Peyer's patch (tissue), 4 donors: Measurements from ENCODE around the gene B4GALT1. TPM values are rescaled to one million over a fixed set of nuclear protein-coding genes. Genes with fewer than 3 reads are reported as not detected.

ENCODE experiments used
- DNase-seq, 3 donors: peaks; one replicate each; pipeline ENCODE4 v3.0.0-alpha.2; 2017 to 2019
- H3K27ac ChIP-seq, 4 donors: fragments of 200-600 bp; sonication (generic); one replicate each; pipeline ENCODE4 v1.5.1; 2016 to 2019
- H3K27me3 ChIP-seq, 2 donors: fragments of 200-600 bp; sonication (generic); one replicate each; pipeline ENCODE4 v1.5.1; 2019
- H3K36me3 ChIP-seq, 3 donors: fragments of 200-600 bp; sonication (generic); one replicate each; pipeline ENCODE4 v1.5.1; 2016 to 2019
- H3K4me1 ChIP-seq, 4 donors: fragments of 200-600 bp; sonication (generic); one replicate each; pipeline ENCODE4 v1.5.1; 2016 to 2019
- H3K4me3 ChIP-seq, 4 donors: fragments of 200-600 bp; sonication (generic); 1 replicate in 3 of 4; 2 replicates in 1 of 4; pipeline ENCODE4 v1.5.1; 2016 to 2019; ENCODE audit warnings: mild to moderate bottlenecking in 1 of 4
- H3K9me3 ChIP-seq, 4 donors: fragments of 200-600 bp; sonication (generic); one replicate each; pipeline ENCODE4 v1.5.1; 2016 to 2019; ENCODE audit warnings: mild to moderate bottlenecking in 1 of 4
- CTCF ChIP-seq, 6 experiments: fragments of 450-650 bp in 4 of 6; fragments of 200-600 bp in 2 of 6; sonication (generic) in 1 of 6; IDR thresholded peaks; one replicate each; pipeline ENCODE4 v1.5.1; 2017 to 2019; ENCODE audit warnings: antibody characterized with exemption in 6 of 6, mild to moderate bottlenecking in 3 of 6, moderate library complexity in 1 of 6
- POLR2A ChIP-seq, 2 donors: fragments of 450-650 bp; IDR thresholded peaks; one replicate each; pipeline ENCODE4 v1.5.1; 2017; ENCODE audit warnings: antibody characterized with exemption in 2 of 2, mild to moderate bottlenecking in 2 of 2, moderate library complexity in 2 of 2
- total RNA-seq, 4 donors: library from RNA; depleted of rRNA; stranded (reverse); fragments of >200 nt; gene quantifications; one replicate each; pipeline ENCODE4 v1.1.0, GENCODE V29; 2016

Gene B4GALT1
- total RNA-seq, 4 donors from 2014 or later: 26.4 to 65.3 (median 44.1) TPM

GRCh38 chr9:33104401-33104800 lies 62.7 kb downstream of the B4GALT1 start:
- Histone ChIP-seq H3K4me3 (no peak overlapping the region), H3K27ac (no peak overlapping the region), H3K36me3 (no peaks in the 10 kb centered on the region), H3K9me3 (no peaks in the 10 kb centered on the region), H3K27me3 (no peaks in the 10 kb centered on the region), H3K4me1 (no peaks in the 10 kb centered on the region)
- DNase-seq: no peak
- no peak for TF ChIP-seq CTCF (IDR thresholded peaks at IDR 0.05)

GRCh38 chr9:33103501-33104281 lies 63.4 kb downstream of the B4GALT1 start:
- Histone ChIP-seq H3K27ac (no peak overlapping the region), H3K36me3 (no peaks in the 10 kb centered on the region), H3K27me3 (no peaks in the 10 kb centered on the region), H3K4me3 (no peak overlapping the region), H3K4me1 (no peaks in the 10 kb centered on the region), H3K9me3 (no peaks in the 10 kb centered on the region)
- TF ChIP-seq CTCF (IDR thresholded peaks at IDR 0.05) (no peak), POLR2A (IDR thresholded peaks at IDR 0.05) (no peak)
- DNase-seq: no peak

- Histone ChIP-seq H3K36me3 (no peaks in the 10 kb centered on the region), H3K4me3 (no peak overlapping the region), H3K27me3 (no peaks in the 10 kb centered on the region), H3K9me3 (no peaks in the 10 kb centered on the region), H3K4me1 (no peaks in the 10 kb centered on the region), H3K27ac (no peak overlapping the region)
- no peak for TF ChIP-seq CTCF (IDR thresholded peaks at IDR 0.05)
- TF ChIP-seq POLR2A (IDR thresholded peaks at IDR 0.05): no peak
- no peak for DNase-seq
These were observed 64.5 kb downstream of the B4GALT1 start for GRCh38 chr9:33102551-33103210.

GRCh38 chr9:33101104-33101951 lies 65.8 kb downstream of the B4GALT1 start:
- H3K27me3 ChIP-seq: no peaks in the 10 kb centered on the region
- no peak for DNase-seq
- no peak overlapping the region for H3K27ac ChIP-seq
- no peaks in the 10 kb centered on the region for H3K4me1 ChIP-seq
- no peak overlapping the region for H3K4me3 ChIP-seq
- TF ChIP-seq CTCF (IDR thresholded peaks at IDR 0.05): no peak
- no peak for TF ChIP-seq POLR2A (IDR thresholded peaks at IDR 0.05)
- H3K9me3 ChIP-seq: no peaks in the 10 kb centered on the region
- H3K36me3 ChIP-seq: no peaks in the 10 kb centered on the region

GRCh38 chr9:33099754-33100153 lies 67.4 kb downstream of the B4GALT1 start:
- Histone ChIP-seq H3K27me3 (no peaks in the 10 kb centered on the region), H3K27ac (no peak overlapping the region), H3K36me3 (no peaks in the 10 kb centered on the region), H3K9me3 (no peaks in the 10 kb centered on the region), H3K4me3 (no peak overlapping the region), H3K4me1 (no peaks in the 10 kb centered on the region)
- no peak for DNase-seq
- TF ChIP-seq POLR2A (IDR thresholded peaks at IDR 0.05) (no peak), CTCF (IDR thresholded peaks at IDR 0.05) (no peak)
